PC-3 (cell line): ENCODE results near the gene PCBP3. TPM values are rescaled to one million over a fixed set of nuclear protein-coding genes. Genes with fewer than 3 reads are reported as not detected.

Experiments used
- ATAC-seq: fragments of 200-7000 bp; cut with Tn5 transposase; 2 replicates; pipeline ENCODE4 v1.9.1; 2020; ENCODE audit warnings: mild to moderate bottlenecking, moderate library complexity
- BruUV-seq: library from RNA; stranded (reverse); fragments of 400-500 nt; replicated peaks from 2 replicates; lab custom pipeline; 2021; lab: Mats Ljungman, UMichigan
- CTCF ChIA-PET: fragments of 300-600 bp; sonication (Branson Sonifier 250); formaldehyde crosslinking; loops from one replicate; lab custom pipeline; 2022; ENCODE audit warnings: antibody characterized with exemption; lab: Charles Lee
- POLR2A ChIA-PET: fragments of 300-600 bp; sonication (Branson Sonifier 250); formaldehyde crosslinking; loops from one replicate; lab custom pipeline; 2022; ENCODE audit warnings: antibody characterized with exemption; ENCODE audit not compliant: unreplicated experiment; lab: Charles Lee
- DNase-seq: peaks from one replicate; pipeline ENCODE4 v3.0.0-alpha.2; 2015
- H2AFZ ChIP-seq: fragments of 300-600 bp; sonication (generic); 2 replicates; pipeline ENCODE4 v1.6.0; 2016; ENCODE audit warnings: antibody characterized with exemption, low read length
- H3F3A ChIP-seq: fragments of 300-600 bp; sonication (generic); one replicate; pipeline ENCODE4 v1.6.0; 2017; ENCODE audit warnings: antibody characterized with exemption, low read length, control low read depth, mild to moderate bottlenecking; ENCODE audit not compliant: unreplicated experiment
- H3K27ac ChIP-seq: fragments of 300-600 bp; sonication (generic); 2 replicates; pipeline ENCODE4 v1.5.1; 2016; ENCODE audit warnings: mild to moderate bottlenecking, low read length
- H3K27me3 ChIP-seq: fragments of 300-600 bp; sonication (generic); 2 replicates; pipeline ENCODE4 v1.6.1; 2016; ENCODE audit warnings: low read length, mixed read lengths
- H3K36me3 ChIP-seq: fragments of 300-600 bp; sonication (generic); 2 replicates; pipeline ENCODE4 v1.6.1; 2016; ENCODE audit warnings: low read depth, mixed run types, low read length, mixed read lengths
- H3K4me1 ChIP-seq: fragments of 300-600 bp; sonication (generic); 2 replicates; pipeline ENCODE4 v1.5.1; 2016; ENCODE audit warnings: low read length; ENCODE audit not compliant: insufficient read depth
- H3K4me2 ChIP-seq: fragments of 300-600 bp; sonication (generic); 2 replicates; pipeline ENCODE4 v1.6.0; 2016; ENCODE audit warnings: low read length
- H3K4me3 ChIP-seq: fragments of 300-600 bp; sonication (generic); 2 replicates; pipeline ENCODE4 v1.5.1; 2016; ENCODE audit warnings: mild to moderate bottlenecking, low read length, mixed read lengths
- H3K79me2 ChIP-seq: fragments of 300-600 bp; sonication (generic); 2 replicates; pipeline ENCODE4 v1.6.1; 2017; ENCODE audit warnings: low read length, mixed read lengths
- H3K9ac ChIP-seq: fragments of 300-600 bp; sonication (generic); 2 replicates; pipeline ENCODE4 v1.6.0; 2016; ENCODE audit warnings: mild to moderate bottlenecking, low read length
- H3K9me2 ChIP-seq: fragments of 300-600 bp; sonication (generic); replicated peaks from 2 replicates; pipeline ENCODE4 v1.6.1; 2016; ENCODE audit warnings: mixed run types, low read length, mixed read lengths
- H3K9me3 ChIP-seq: fragments of 300-600 bp; sonication (generic); 2 replicates; pipeline ENCODE4 v1.6.1; 2016; ENCODE audit warnings: low read length, mixed read lengths
- H4K20me1 ChIP-seq: fragments of 300-600 bp; sonication (generic); 2 replicates; pipeline ENCODE4 v1.6.1; 2016; ENCODE audit warnings: low read length, mixed read lengths
- EZH2 ChIP-seq: fragments of 300-600 bp; sonication (generic); IDR thresholded peaks from one replicate; pipeline ENCODE4 v1.6.1; 2017; ENCODE audit warnings: antibody characterized with exemption, mild to moderate bottlenecking, low read length; ENCODE audit not compliant: unreplicated experiment
- EZH2phosphoT487 ChIP-seq: fragments of 300-600 bp; sonication (generic); IDR thresholded peaks from 2 replicates; pipeline ENCODE4 v1.6.1; 2018; ENCODE audit warnings: mild to moderate bottlenecking, antibody characterized with exemption, low read length, borderline replicate concordance
- intact Hi-C: fragments of 100-400 bp; cut with micrococcal nuclease; formaldehyde crosslinking; loops from 2 replicates; pipeline ENCODE4 v1.9.0; 2023
- total RNA-seq: library from RNA; depleted of rRNA; stranded (reverse); fragments of >200 nt; gene quantifications from 2 replicates; pipeline ENCODE4 v1.2.3, GENCODE V29; 2014
- TF ChIP-seq, protein P1 (sequence below): fragments of 300-600 bp; sonication (generic); conservative IDR thresholded peaks from 2 replicates; pipeline ENCODE4 v1.5.1; 2017; ENCODE audit warnings: antibody characterized with exemption, low read depth, mild to moderate bottlenecking, low read length

Gene PCBP3
- total RNA-seq, 1 experiment from 2014 or later = 2.4 TPM

DNA sequence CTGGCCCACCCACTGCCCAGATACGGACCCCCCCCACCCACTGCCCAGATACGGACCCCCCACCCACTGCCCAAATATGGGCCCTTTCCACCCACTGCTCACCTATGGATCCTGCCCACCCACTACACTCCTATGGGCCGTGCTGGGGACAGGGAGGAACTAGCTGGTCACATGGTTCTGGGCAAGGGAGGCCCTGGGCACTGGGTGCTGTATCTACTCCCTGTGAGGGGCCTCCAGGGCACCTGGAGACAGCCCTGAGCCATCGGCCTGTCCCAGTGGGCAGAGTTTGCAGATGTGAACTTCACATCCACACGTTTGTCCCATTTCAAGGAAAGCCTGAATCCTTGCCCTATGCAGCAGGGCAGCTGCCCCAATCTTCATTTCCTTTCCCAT is 266.6 kb downstream of the PCBP3 start:
- Histone ChIP-seq H3K79me2 (no peaks in the 10 kb centered on the region), H3K9me2 (no peaks in the 10 kb centered on the region), H3K27ac (no peak overlapping the region), H4K20me1 (no peaks in the 10 kb centered on the region), H3K4me3 (no peak overlapping the region), H3K4me2 (no peak overlapping the region), H3K9me3 (no peaks in the 10 kb centered on the region), H3K9ac (no peak overlapping the region), H3K27me3 (no peaks in the 10 kb centered on the region), H3K4me1 (peaks cover 3% of the 10 kb centered on the region; the same call in 1 of the 2 replicates), H2AFZ (no peak overlapping the region), H3F3A (no peaks in the 10 kb centered on the region), H3K36me3 (no peaks in the 10 kb centered on the region)
- ChIA-PET CTCF (no interaction called here), POLR2A (no interaction called here)
- intact Hi-C loops = no loop called here
- DNase-seq (no peak), ATAC-seq (no peak)
- BruUV-seq = no TSS peak
- no peak for TF ChIP-seq EZH2phosphoT487

DNA sequence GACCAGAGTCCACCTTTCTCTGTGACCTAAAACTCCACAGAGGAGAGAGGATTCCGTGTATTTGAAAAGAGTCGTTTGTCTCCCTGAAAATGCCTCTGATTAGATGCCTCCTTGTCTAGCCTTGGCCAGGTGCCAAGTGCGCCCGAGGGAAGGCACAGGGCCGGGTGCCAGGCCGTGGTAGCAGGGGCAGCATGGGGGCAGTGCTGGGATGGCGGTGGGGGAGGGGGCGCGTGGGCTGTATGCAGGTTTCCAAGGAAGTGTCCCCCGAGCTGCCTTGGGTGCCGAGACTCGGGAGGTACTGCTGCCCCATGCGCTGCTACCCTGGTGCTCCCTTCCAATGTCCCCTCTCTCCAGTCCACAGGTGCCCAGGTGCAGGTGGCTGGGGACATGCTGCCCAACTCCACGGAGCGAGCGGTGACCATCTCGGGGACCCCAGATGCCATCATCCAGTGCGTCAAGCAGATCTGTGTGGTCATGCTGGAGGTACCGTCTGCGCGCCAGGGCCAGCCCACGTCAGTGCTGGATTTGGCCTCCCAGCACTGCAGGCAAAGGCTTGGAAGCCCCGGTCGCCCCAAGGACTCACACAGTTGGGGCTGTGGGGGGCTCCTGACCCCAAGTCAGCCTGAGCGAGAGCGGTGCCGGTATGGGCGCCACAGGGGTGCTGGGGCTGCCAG is 267.2 kb downstream of the PCBP3 start:
- intact Hi-C loops = no loop called here
- no peak overlapping the region for H3K4me3 ChIP-seq
- no peak for DNase-seq
- no peaks in the 10 kb centered on the region for H4K20me1 ChIP-seq
- CTCF ChIA-PET = no interaction called here
- H3K9ac ChIP-seq = no peak overlapping the region
- H2AFZ ChIP-seq = no peak overlapping the region
- H3K27me3 ChIP-seq = no peaks in the 10 kb centered on the region
- H3K4me1 ChIP-seq = peaks cover 4% of the 10 kb centered on the region; the same call in 1 of the 2 replicates
- POLR2A ChIA-PET = no interaction called here
- ATAC-seq = no peak
- H3K4me2 ChIP-seq = no peak overlapping the region
- H3K79me2 ChIP-seq = no peaks in the 10 kb centered on the region
- no TSS peak for BruUV-seq
- TF ChIP-seq, protein P1, sequence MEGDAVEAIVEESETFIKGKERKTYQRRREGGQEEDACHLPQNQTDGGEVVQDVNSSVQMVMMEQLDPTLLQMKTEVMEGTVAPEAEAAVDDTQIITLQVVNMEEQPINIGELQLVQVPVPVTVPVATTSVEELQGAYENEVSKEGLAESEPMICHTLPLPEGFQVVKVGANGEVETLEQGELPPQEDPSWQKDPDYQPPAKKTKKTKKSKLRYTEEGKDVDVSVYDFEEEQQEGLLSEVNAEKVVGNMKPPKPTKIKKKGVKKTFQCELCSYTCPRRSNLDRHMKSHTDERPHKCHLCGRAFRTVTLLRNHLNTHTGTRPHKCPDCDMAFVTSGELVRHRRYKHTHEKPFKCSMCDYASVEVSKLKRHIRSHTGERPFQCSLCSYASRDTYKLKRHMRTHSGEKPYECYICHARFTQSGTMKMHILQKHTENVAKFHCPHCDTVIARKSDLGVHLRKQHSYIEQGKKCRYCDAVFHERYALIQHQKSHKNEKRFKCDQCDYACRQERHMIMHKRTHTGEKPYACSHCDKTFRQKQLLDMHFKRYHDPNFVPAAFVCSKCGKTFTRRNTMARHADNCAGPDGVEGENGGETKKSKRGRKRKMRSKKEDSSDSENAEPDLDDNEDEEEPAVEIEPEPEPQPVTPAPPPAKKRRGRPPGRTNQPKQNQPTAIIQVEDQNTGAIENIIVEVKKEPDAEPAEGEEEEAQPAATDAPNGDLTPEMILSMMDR = no peak
- TF ChIP-seq EZH2 (no peak), EZH2phosphoT487 (no peak)
- H3K27ac ChIP-seq = no peak overlapping the region
- H3K9me2 ChIP-seq = no peaks in the 10 kb centered on the region
- no peaks in the 10 kb centered on the region for H3K9me3 ChIP-seq
- H3F3A ChIP-seq = no peaks in the 10 kb centered on the region
- no peaks in the 10 kb centered on the region for H3K36me3 ChIP-seq

DNA sequence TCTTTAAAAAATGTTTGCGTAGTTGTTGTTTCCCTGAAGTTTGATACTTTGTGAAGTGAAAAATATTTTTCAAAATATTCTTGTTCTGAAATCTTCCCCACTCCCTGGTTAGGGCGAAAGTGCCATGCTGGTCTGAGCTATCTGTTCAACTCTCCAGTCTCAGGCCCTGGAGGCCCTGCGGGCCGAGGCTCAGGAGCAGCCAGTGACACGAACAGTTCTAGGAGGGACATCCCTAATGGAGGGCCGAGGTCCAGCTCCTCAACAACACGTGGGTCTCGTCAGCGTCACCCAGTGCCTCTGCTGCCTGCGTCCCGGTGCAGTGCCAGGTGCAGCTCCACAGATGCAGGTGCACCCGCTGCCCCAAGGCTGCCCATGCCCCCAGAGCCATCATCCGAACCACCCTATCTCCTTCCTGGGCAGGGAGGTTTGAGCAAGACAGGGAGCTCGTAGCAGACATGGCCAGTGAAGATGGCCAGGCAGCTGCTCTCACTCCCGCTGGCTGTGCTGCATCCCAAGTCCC is 268.3 kb downstream of the PCBP3 start:
- intact Hi-C loops = no loop called here
- ChIA-PET CTCF (no interaction called here), POLR2A (no interaction called here)
- Histone ChIP-seq H3K9me2 (no peaks in the 10 kb centered on the region), H4K20me1 (no peaks in the 10 kb centered on the region), H3K4me3 (no peak overlapping the region), H3K4me2 (no peak overlapping the region), H3F3A (no peaks in the 10 kb centered on the region), H3K36me3 (no peaks in the 10 kb centered on the region), H3K27ac (no peak overlapping the region), H3K9me3 (no peaks in the 10 kb centered on the region), H3K79me2 (no peaks in the 10 kb centered on the region), H3K27me3 (no peaks in the 10 kb centered on the region), H3K4me1 (peaks cover 4% of the 10 kb centered on the region; the same call in 1 of the 2 replicates), H2AFZ (no peak overlapping the region), H3K9ac (no peak overlapping the region)
- TF ChIP-seq EZH2 = no peak
- TF ChIP-seq EZH2phosphoT487 = no peak
- TF ChIP-seq, protein P1 = no peak
- ATAC-seq (no peak), DNase-seq (no peak)
- BruUV-seq = no TSS peak
